ENCODE data around the gene KCNG2.

KCNG2 gene

GRCh38 chr18:79770501-79770815 is 27.3 kb upstream of the KCNG2 start:
- Histone ChIP-seq H3K4me3 (ENCODE audit: low read depth, low read length) (no peak overlapping the region), H3K9me3 (ENCODE audit: control insufficient read depth, insufficient read depth, low read depth, low read length) (peaks cover 12% of the 10 kb centered on the region), H3K27me3 (ENCODE audit: control insufficient read depth, insufficient read depth, low read length) (peaks cover 6% of the 10 kb centered on the region; the same call in 1 of the 2 replicates), H3K4me1 (ENCODE audit: control insufficient read depth, insufficient read depth, low read length) (no peaks in the 10 kb centered on the region), H3K9ac (ENCODE audit: low read length) (no peak overlapping the region), H3K27ac (ENCODE audit: low read depth, low read length) (no peak overlapping the region), H3K36me3 (ENCODE audit: control insufficient read depth, insufficient read depth, low read length) (no peaks in the 10 kb centered on the region)

GRCh38 chr18:79770826-79771225 is 26.9 kb upstream of the KCNG2 start:
- Histone ChIP-seq H3K9ac (ENCODE audit: low read length) (no peak overlapping the region), H3K27ac (ENCODE audit: low read depth, low read length) (no peak overlapping the region), H3K36me3 (ENCODE audit: control insufficient read depth, insufficient read depth, low read length) (no peaks in the 10 kb centered on the region), H3K9me3 (ENCODE audit: control insufficient read depth, insufficient read depth, low read depth, low read length) (peaks cover 12% of the 10 kb centered on the region), H3K4me3 (ENCODE audit: low read depth, low read length) (no peak overlapping the region), H3K4me1 (ENCODE audit: control insufficient read depth, insufficient read depth, low read length) (no peaks in the 10 kb centered on the region), H3K27me3 (ENCODE audit: control insufficient read depth, insufficient read depth, low read length) (peaks cover 9% of the 10 kb centered on the region; the same call in 1 of the 2 replicates)

GRCh38 chr18:79771446-79772107 is 26.2 kb upstream of the KCNG2 start:
- H3K9ac ChIP-seq (ENCODE audit: low read length): no peak overlapping the region
- H3K4me3 ChIP-seq (ENCODE audit: low read depth, low read length): no peak overlapping the region
- no peaks in the 10 kb centered on the region for H3K36me3 ChIP-seq (ENCODE audit: control insufficient read depth, insufficient read depth, low read length)
- H3K9me3 ChIP-seq (ENCODE audit: control insufficient read depth, insufficient read depth, low read depth, low read length): peaks cover 12% of the 10 kb centered on the region
- H3K27me3 ChIP-seq (ENCODE audit: control insufficient read depth, insufficient read depth, low read length): peaks cover 11% of the 10 kb centered on the region; the same call in 1 of the 2 replicates
- H3K4me1 ChIP-seq (ENCODE audit: control insufficient read depth, insufficient read depth, low read length): no peaks in the 10 kb centered on the region
- H3K27ac ChIP-seq (ENCODE audit: low read depth, low read length): no peak overlapping the region

DNA sequence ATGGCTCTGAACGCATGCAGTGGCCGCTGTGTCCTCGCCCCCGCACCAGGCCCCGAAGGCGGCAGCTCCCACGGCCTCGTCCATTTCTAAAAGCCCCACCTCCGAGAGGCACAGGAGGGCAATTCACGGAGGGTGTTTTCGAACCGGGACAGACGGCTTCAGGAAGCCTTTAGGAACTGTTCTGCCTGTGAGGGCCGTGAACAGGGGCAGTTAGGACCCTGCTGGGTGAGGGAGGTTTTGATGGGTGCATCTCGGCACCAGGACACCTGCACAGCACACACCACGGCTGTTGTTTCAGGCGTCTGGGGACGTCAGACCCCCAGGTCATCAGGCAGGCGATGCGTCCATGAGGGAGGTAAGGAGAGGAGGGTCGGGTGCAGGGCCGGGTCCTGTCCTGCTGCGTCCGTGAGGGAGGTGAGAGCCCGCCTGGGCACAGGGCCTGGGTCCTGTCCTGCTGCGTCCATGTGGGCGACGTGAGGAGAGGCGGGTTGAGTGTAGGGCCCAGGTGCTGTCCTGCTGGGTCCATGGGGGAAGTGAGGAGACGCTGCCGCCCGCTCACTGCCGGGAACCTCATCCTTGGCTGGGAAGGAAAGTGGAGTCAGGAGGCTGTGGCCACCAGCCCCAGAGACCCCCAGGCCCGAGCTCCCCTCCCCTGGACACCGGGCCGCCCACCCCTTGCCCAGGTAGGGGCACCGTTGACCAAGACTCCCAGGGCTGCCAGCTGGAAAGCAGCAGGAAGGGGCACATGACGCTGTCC is 25.5 kb upstream of the KCNG2 start:
- Histone ChIP-seq H3K4me1 (ENCODE audit: control insufficient read depth, insufficient read depth, low read length) (no peaks in the 10 kb centered on the region), H3K9ac (ENCODE audit: low read length) (no peak overlapping the region), H3K27ac (ENCODE audit: low read depth, low read length) (no peak overlapping the region), H3K9me3 (ENCODE audit: control insufficient read depth, insufficient read depth, low read depth, low read length) (peaks cover 12% of the 10 kb centered on the region), H3K27me3 (ENCODE audit: control insufficient read depth, insufficient read depth, low read length) (peaks cover 14% of the 10 kb centered on the region; the same call in 1 of the 2 replicates), H3K36me3 (ENCODE audit: control insufficient read depth, insufficient read depth, low read length) (no peaks in the 10 kb centered on the region), H3K4me3 (ENCODE audit: low read depth, low read length) (no peak overlapping the region)

DNA sequence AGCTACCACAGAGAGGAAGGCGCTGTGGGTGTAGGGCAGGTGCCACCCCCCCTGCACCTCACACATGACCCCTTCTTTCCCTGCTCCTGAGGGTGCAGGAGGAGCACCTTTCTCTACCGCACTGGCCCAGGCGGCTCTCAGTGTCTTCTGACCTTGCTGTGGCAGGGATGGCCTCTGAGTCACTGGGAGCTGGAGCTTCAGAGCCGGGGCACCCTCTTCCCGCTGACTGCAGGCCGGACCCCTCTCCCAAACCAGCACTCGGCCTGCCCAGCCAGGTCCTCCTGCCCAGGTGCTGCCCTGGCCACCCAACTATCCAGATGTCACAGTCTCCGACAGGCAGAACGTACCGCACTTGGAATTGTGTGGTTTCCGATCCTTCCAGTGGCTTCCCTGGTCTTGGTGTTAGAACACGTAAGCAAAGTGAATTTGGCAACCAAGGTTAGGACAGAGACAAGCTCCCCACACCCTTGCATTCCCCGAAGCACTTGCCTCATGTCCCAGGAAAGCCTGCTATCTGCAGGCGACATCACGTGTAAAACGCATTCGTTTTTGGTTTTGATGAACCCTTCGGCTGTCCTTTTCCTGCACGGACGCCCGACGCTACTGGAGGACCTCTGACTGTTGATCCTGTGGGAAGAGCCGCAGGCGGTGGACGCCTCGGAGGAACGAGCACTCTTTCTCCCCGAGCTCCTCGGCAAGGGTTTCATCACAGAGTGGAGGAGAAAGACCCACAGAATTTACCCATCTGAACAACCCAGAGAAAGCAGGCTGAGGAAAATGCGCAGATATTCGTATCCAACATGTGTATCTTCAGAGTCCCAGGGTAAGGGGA is 24.7 kb upstream of the KCNG2 start:
- Histone ChIP-seq H3K4me1 (ENCODE audit: control insufficient read depth, insufficient read depth, low read length) (no peaks in the 10 kb centered on the region), H3K9me3 (ENCODE audit: control insufficient read depth, insufficient read depth, low read depth, low read length) (peaks cover 9% of the 10 kb centered on the region), H3K9ac (ENCODE audit: low read length) (no peak overlapping the region), H3K27ac (ENCODE audit: low read depth, low read length) (no peak overlapping the region), H3K36me3 (ENCODE audit: control insufficient read depth, insufficient read depth, low read length) (no peaks in the 10 kb centered on the region), H3K27me3 (ENCODE audit: control insufficient read depth, insufficient read depth, low read length) (peaks cover 22% of the 10 kb centered on the region; the same call in 1 of the 2 replicates), H3K4me3 (ENCODE audit: low read depth, low read length) (no peak overlapping the region)

DNA sequence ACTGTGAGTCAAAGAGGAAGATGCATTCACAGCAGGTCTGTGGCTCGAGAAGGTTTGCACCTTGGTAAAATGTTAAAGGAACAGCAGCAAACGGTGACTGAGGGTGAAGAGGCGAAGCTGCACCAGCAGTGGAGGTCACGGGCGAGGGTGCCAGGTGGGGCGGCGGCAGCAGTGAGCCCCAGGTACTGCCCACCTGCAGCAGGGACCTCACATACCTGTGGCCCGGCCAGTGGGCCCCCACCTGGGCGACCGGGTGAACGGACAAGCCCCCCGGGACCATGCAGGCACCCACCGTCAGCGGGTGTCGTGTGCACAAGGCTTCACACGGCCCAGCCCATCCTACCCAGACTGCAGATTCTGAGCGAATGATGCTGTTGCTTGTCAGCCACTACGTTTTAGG is 23.6 kb upstream of the KCNG2 start:
- no peak overlapping the region for H3K9ac ChIP-seq (ENCODE audit: low read length)
- H3K9me3 ChIP-seq (ENCODE audit: control insufficient read depth, insufficient read depth, low read depth, low read length): peaks cover 9% of the 10 kb centered on the region
- H3K4me3 ChIP-seq (ENCODE audit: low read depth, low read length): no peak overlapping the region
- no peaks in the 10 kb centered on the region for H3K36me3 ChIP-seq (ENCODE audit: control insufficient read depth, insufficient read depth, low read length)
- H3K27ac ChIP-seq (ENCODE audit: low read depth, low read length): no peak overlapping the region
- H3K27me3 ChIP-seq (ENCODE audit: control insufficient read depth, insufficient read depth, low read length): peaks cover 23% of the 10 kb centered on the region; the same call in 1 of the 2 replicates
- no peaks in the 10 kb centered on the region for H3K4me1 ChIP-seq (ENCODE audit: control insufficient read depth, insufficient read depth, low read length)

- peaks cover under 1% of the 10 kb centered on the region; the same call in 1 of the 2 replicates for H3K9me3 ChIP-seq (ENCODE audit: control insufficient read depth, insufficient read depth, low read depth, low read length)
- peaks cover 23% of the 10 kb centered on the region; the same call in 1 of the 2 replicates for H3K27me3 ChIP-seq (ENCODE audit: control insufficient read depth, insufficient read depth, low read length)
- no peaks in the 10 kb centered on the region for H3K36me3 ChIP-seq (ENCODE audit: control insufficient read depth, insufficient read depth, low read length)
- no peak overlapping the region for H3K27ac ChIP-seq (ENCODE audit: low read depth, low read length)
- H3K9ac ChIP-seq (ENCODE audit: low read length): no peak overlapping the region
- H3K4me3 ChIP-seq (ENCODE audit: low read depth, low read length): no peak overlapping the region
- H3K4me1 ChIP-seq (ENCODE audit: control insufficient read depth, insufficient read depth, low read length): no peaks in the 10 kb centered on the region
Observed at GRCh38 chr18:79775441-79776221, 22.1 kb upstream of the KCNG2 start.

DNA sequence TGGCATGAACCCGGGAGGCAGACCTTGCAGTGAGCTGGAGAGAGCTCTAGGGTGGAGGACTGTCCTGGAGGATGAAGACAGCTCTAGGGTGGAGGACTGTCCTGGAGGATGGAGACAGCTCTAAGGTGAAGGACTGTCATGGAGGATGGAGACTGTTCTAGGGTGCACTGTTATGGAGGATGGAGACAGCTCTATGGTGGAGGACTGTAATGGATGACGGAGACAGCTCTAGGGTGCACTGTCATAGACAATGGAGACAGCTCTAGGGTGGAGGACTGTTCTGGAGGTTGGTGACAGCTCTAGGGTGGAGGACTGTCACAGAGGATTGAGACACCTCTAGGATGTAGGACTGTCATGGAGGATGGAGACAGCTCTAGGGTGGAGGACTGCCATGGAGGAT is 21.1 kb upstream of the KCNG2 start:
- no peaks in the 10 kb centered on the region for H3K9me3 ChIP-seq (ENCODE audit: control insufficient read depth, insufficient read depth, low read depth, low read length)
- no peak overlapping the region for H3K9ac ChIP-seq (ENCODE audit: low read length)
- H3K27ac ChIP-seq (ENCODE audit: low read depth, low read length): no peak overlapping the region
- peaks cover 23% of the 10 kb centered on the region; the same call in 1 of the 2 replicates for H3K27me3 ChIP-seq (ENCODE audit: control insufficient read depth, insufficient read depth, low read length)
- H3K36me3 ChIP-seq (ENCODE audit: control insufficient read depth, insufficient read depth, low read length): no peaks in the 10 kb centered on the region
- no peak overlapping the region for H3K4me3 ChIP-seq (ENCODE audit: low read depth, low read length)
- H3K4me1 ChIP-seq (ENCODE audit: control insufficient read depth, insufficient read depth, low read length): no peaks in the 10 kb centered on the region

GRCh38 chr18:79778291-79778791 is 19.4 kb upstream of the KCNG2 start:
- Histone ChIP-seq H3K27me3 (ENCODE audit: control insufficient read depth, insufficient read depth, low read length) (peaks cover 25% of the 10 kb centered on the region; the same call in 1 of the 2 replicates), H3K4me3 (ENCODE audit: low read depth, low read length) (no peak overlapping the region), H3K36me3 (ENCODE audit: control insufficient read depth, insufficient read depth, low read length) (no peaks in the 10 kb centered on the region), H3K9ac (ENCODE audit: low read length) (no peak overlapping the region), H3K9me3 (ENCODE audit: control insufficient read depth, insufficient read depth, low read depth, low read length) (no peaks in the 10 kb centered on the region), H3K27ac (ENCODE audit: low read depth, low read length) (no peak overlapping the region), H3K4me1 (ENCODE audit: control insufficient read depth, insufficient read depth, low read length) (no peaks in the 10 kb centered on the region)

DNA sequence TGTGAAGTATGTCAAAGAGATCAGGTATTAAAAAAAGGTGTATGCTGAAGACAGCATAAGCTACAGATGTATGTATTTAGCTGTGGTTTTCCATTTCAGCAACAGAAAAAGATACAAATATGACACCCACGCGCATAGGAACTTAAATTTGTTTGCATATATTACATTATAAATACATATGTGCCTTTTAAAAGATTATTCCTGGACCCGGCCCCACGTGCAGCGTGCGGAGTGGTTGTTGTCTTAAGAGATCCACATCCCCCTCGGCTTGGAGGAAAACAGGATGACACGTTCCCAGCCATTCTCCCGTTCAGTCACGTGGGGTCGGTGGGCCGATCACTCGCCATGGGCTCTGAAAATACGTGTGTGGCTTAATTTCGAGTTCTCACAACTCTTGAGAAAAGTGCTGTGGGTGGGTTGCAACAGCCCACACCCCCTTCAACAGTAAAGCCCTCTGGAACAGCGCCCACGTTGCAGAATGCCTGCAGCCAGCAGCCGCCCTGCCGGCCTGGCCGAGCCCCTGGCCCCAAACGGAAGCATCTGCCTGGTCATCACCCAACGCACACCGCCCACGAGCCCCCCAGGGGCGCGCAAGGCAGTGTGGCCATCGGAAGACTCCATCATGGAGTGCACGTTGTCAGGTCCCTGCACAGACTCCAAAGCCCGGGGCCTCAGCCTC is 18.6 kb upstream of the KCNG2 start:
- Histone ChIP-seq H3K36me3 (ENCODE audit: control insufficient read depth, insufficient read depth, low read length) (no peaks in the 10 kb centered on the region), H3K27me3 (ENCODE audit: control insufficient read depth, insufficient read depth, low read length) (peaks cover 28% of the 10 kb centered on the region; the same call in 1 of the 2 replicates), H3K9ac (ENCODE audit: low read length) (no peak overlapping the region), H3K27ac (ENCODE audit: low read depth, low read length) (no peak overlapping the region), H3K9me3 (ENCODE audit: control insufficient read depth, insufficient read depth, low read depth, low read length) (no peaks in the 10 kb centered on the region), H3K4me1 (ENCODE audit: control insufficient read depth, insufficient read depth, low read length) (no peaks in the 10 kb centered on the region), H3K4me3 (ENCODE audit: low read depth, low read length) (no peak overlapping the region)
